Keratinocyte (primary cell): Measurements from ENCODE around the gene CNNM1.

ENCODE experiments used
- CTCF ChIP-seq, 3 experiments: IDR thresholded peaks in 1 of 3; conservative IDR thresholded peaks in 1 of 3; optimal IDR thresholded peaks in 1 of 3; 2 replicates in 2 of 3; 3 replicates in 1 of 3; pipeline versions ENCODE3 to v1.5.1; 2011; ENCODE audit warnings: low read length in 3 of 3, mild to moderate bottlenecking in 3 of 3, moderate library complexity in 2 of 3, control low read depth in 1 of 3, inconsistent platforms in 1 of 3; ENCODE audit not compliant: insufficient read depth in 2 of 3; ENCODE audit errors: extremely low read depth in 1 of 3
- EZH2 ChIP-seq: IDR thresholded peaks from one replicate; pipeline ENCODE4 v1.6.1; 2012; ENCODE audit warnings: inconsistent platforms, mild to moderate bottlenecking, low read length, moderate library complexity

DNA sequence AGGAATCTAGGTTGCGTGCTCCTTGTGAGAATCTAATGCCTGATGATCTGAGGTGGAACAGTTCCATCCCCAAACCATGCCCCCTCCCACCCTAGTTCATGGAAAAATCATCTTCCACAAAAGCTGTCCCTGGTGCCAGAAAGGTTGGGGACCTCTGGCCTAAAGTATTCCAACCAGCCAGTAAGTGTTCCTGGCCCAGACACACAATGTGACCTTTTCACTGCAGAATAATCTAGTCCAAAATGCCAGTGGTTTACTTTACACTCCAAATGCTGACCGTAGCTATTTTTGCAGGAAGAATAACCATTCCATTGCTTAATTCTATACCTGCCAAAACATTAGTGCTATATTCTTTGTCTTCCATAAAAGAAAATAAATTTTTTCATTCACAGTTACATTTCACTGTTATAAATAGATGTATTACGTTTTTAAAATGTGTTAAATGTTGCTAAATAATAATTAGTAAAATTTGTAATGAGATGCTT lies 10.4 kb downstream of the CNNM1 start:
- TF ChIP-seq CTCF (optimal IDR thresholded peaks at IDR 0.05 in 1 of 3, IDR thresholded peaks at IDR 0.05 in 1 of 3, conservative IDR thresholded peaks at IDR 0.05 in 1 of 3; ENCODE audit: extremely low read depth in 1 of 3, insufficient read depth in 2 of 3, low read length in 3 of 3), result no peak
- no peak for TF ChIP-seq EZH2
